ENCODE data around the gene B3GNT9.

Gene B3GNT9

DNA sequence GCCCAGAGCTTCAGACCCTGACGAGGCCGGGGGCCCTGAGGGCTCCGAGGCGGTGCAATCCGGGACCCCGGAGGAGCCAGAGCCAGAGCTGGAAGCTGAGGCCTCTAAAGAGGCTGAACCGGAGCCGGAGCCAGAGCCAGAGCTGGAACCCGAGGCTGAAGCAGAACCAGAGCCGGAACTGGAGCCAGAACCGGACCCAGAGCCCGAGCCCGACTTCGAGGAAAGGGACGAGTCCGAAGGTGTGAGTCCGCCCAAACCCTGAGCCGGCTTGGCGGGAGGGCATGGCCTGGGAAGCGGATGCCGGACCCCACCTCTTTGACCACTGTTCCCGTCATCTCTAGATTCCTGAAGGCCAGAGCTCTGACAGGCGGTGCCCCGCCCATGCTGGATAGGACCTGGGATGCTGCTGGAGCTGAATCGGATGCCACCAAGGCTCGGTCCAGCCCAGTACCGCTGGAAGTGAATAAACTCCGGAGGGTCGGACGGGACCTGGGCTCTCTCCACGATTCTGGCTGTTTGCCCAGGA, 24.0 kb upstream of the B3GNT9 start:
- no peak for DNase-seq
- Histone ChIP-seq H3K36me3 (ENCODE audit: control insufficient read depth in 4 of 4, insufficient read depth in 4 of 4, low read length in 3 of 4) (peaks cover 0 to 2% (median 0%) of the 10 kb centered on the region in 4 experiments), H3K4me1 (ENCODE audit: control extremely low read depth in 1 of 4, control insufficient read depth in 4 of 4, insufficient read depth in 4 of 4, low read length in 3 of 4) (peaks cover 0 to 42% (median 35%) of the 10 kb centered on the region in 4 experiments), H3K9me3 (ENCODE audit: control extremely low read depth in 1 of 5, control insufficient read depth in 4 of 5, insufficient read depth in 2 of 5, low read depth in 1 of 5, low read length in 4 of 5) (no peaks in the 10 kb centered on the region), H3K4me3 (ENCODE audit: control insufficient read depth in 1 of 7, extremely low read depth in 1 of 7, insufficient read depth in 4 of 7, low read depth in 2 of 7, low read length in 6 of 7) (peak overlapping the region in 4 of 7 experiments; percentile 2 to 70 (median 60)), H3K27me3 (replicated peaks in 2 of 5; ENCODE audit: control insufficient read depth in 4 of 5, insufficient read depth in 5 of 5, low read length in 4 of 5) (peaks cover 4 to 82% (median 47%) of the 10 kb centered on the region in 5 experiments), H3K27ac (ENCODE audit: insufficient read depth in 1 of 2, low read depth in 1 of 2, low read length in 2 of 2, poor library complexity in 1 of 2, severe bottlenecking in 2 of 2) (no peak overlapping the region)
- POLR2A ChIA-PET, result no interaction called here
- WGBS (ENCODE audit: insufficient coverage), result 31% methylated on average over 31 of the region's 31 CpGs
- CTCF ChIA-PET, result interaction anchor here (0.7 to 4.6 kb wide), 10 partner anchors 8 to 231 kb away, joined by 3 to 34 read pairs (median 4); partner anchors contain the start of genes B3GNT9, E2F4 and EXOC3L1

GRCh38 chr16:67173808-67174705, 23.3 kb upstream of the B3GNT9 start:
- H3K36me3 ChIP-seq (ENCODE audit: control insufficient read depth in 4 of 4, insufficient read depth in 4 of 4, low read length in 3 of 4), result peaks cover 0 to 2% (median 0%) of the 10 kb centered on the region in 4 experiments
- WGBS (ENCODE audit: insufficient coverage), result under 1% methylated on average over 53 of the region's 71 CpGs
- H3K27me3 ChIP-seq (replicated peaks in 2 of 5; ENCODE audit: control insufficient read depth in 4 of 5, insufficient read depth in 5 of 5, low read length in 4 of 5), result peaks cover 4 to 86% (median 52%) of the 10 kb centered on the region in 5 experiments
- CTCF ChIA-PET, result interaction anchor here (0.7 to 4.6 kb wide), 15 partner anchors 9 to 231 kb away, joined by 3 to 34 read pairs (median 5); partner anchors contain the start of genes B3GNT9, EXOC3L1, FBXL8 and TRADD
- no peaks in the 10 kb centered on the region for H3K9me3 ChIP-seq (ENCODE audit: control extremely low read depth in 1 of 5, control insufficient read depth in 4 of 5, insufficient read depth in 2 of 5, low read depth in 1 of 5, low read length in 4 of 5)
- H3K4me1 ChIP-seq (ENCODE audit: control extremely low read depth in 1 of 4, control insufficient read depth in 4 of 4, insufficient read depth in 4 of 4, low read length in 3 of 4), result peaks cover 0 to 49% (median 41%) of the 10 kb centered on the region in 4 experiments
- H3K4me3 ChIP-seq (ENCODE audit: control insufficient read depth in 1 of 7, extremely low read depth in 1 of 7, insufficient read depth in 4 of 7, low read depth in 2 of 7, low read length in 6 of 7), result peak overlapping the region; percentile 2 to 70 (median 37)
- POLR2A ChIA-PET, result no interaction called here
- H3K27ac ChIP-seq (ENCODE audit: insufficient read depth in 1 of 2, low read depth in 1 of 2, low read length in 2 of 2, poor library complexity in 1 of 2, severe bottlenecking in 2 of 2), result no peak overlapping the region
- DNase-seq, result peak; percentile 80 to 91 (median 88)

DNA sequence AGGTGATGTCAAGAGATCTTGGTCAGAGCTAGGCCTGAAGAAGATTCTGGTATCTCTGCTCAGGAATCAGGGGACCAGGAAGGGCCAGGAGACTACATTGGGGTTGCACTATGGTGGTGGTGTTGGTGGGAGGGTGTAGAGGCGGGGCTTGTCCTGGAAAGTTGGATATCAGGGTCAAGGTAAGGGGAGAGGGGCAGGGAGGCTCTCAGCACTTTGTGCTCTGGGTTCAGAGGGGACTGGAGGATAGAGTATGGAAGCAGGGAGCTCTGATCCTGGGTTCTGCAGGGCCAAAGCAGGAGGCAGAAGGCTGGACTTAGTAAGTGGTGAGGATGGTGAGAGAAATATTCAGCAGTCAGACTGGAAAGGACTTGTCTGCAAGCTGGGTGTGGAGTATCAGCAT, 22.5 kb upstream of the B3GNT9 start:
- peak overlapping the region in 2 of 7 experiments; percentile 54 to 70 for H3K4me3 ChIP-seq (ENCODE audit: control insufficient read depth in 1 of 7, extremely low read depth in 1 of 7, insufficient read depth in 4 of 7, low read depth in 2 of 7, low read length in 6 of 7)
- 100% methylated on average over 1 of the region's 1 CpG for WGBS (ENCODE audit: insufficient coverage)
- peaks cover 0 to 2% (median 0%) of the 10 kb centered on the region in 4 experiments for H3K36me3 ChIP-seq (ENCODE audit: control insufficient read depth in 4 of 4, insufficient read depth in 4 of 4, low read length in 3 of 4)
- no peak overlapping the region for H3K27ac ChIP-seq (ENCODE audit: insufficient read depth in 1 of 2, low read depth in 1 of 2, low read length in 2 of 2, poor library complexity in 1 of 2, severe bottlenecking in 2 of 2)
- CTCF ChIA-PET, result interaction anchor here (0.7 to 3.7 kb wide), 11 partner anchors 10 to 230 kb away, joined by 3 to 21 read pairs (median 5); partner anchors contain the start of genes EXOC3L1, FBXL8 and TRADD
- peaks cover 0 to 47% (median 40%) of the 10 kb centered on the region in 4 experiments for H3K4me1 ChIP-seq (ENCODE audit: control extremely low read depth in 1 of 4, control insufficient read depth in 4 of 4, insufficient read depth in 4 of 4, low read length in 3 of 4)
- H3K9me3 ChIP-seq (ENCODE audit: control extremely low read depth in 1 of 5, control insufficient read depth in 4 of 5, insufficient read depth in 2 of 5, low read depth in 1 of 5, low read length in 4 of 5), result no peaks in the 10 kb centered on the region
- POLR2A ChIA-PET, result no interaction called here
- H3K27me3 ChIP-seq (replicated peaks in 2 of 5; ENCODE audit: control insufficient read depth in 4 of 5, insufficient read depth in 5 of 5, low read length in 4 of 5), result peaks cover 4 to 93% (median 53%) of the 10 kb centered on the region in 5 experiments
- DNase-seq, result no peak

- 64% methylated on average over 9 of the region's 14 CpGs for WGBS (ENCODE audit: insufficient coverage)
- peaks cover 4 to 93% (median 48%) of the 10 kb centered on the region in 5 experiments for H3K27me3 ChIP-seq (replicated peaks in 2 of 5; ENCODE audit: control insufficient read depth in 4 of 5, insufficient read depth in 5 of 5, low read length in 4 of 5)
- no peaks in the 10 kb centered on the region for H3K36me3 ChIP-seq (ENCODE audit: control insufficient read depth in 4 of 4, insufficient read depth in 4 of 4, low read length in 3 of 4)
- peak overlapping the region in 4 of 7 experiments; percentile 8 to 66 (median 48) for H3K4me3 ChIP-seq (ENCODE audit: control insufficient read depth in 1 of 7, extremely low read depth in 1 of 7, insufficient read depth in 4 of 7, low read depth in 2 of 7, low read length in 6 of 7)
- peak overlapping the region in 1 of 2 experiments; percentile 9 for H3K27ac ChIP-seq (ENCODE audit: insufficient read depth in 1 of 2, low read depth in 1 of 2, low read length in 2 of 2, poor library complexity in 1 of 2, severe bottlenecking in 2 of 2)
- DNase-seq, result no peak
- ChIA-PET POLR2A (no interaction called here), CTCF (interaction anchor here (1.0 to 2.9 kb wide), 5 partner anchors 10 to 143 kb away, joined by 3 to 15 read pairs (median 3); partner anchors contain the start of gene FBXL8)
- H3K9me3 ChIP-seq (ENCODE audit: control extremely low read depth in 1 of 5, control insufficient read depth in 4 of 5, insufficient read depth in 2 of 5, low read depth in 1 of 5, low read length in 4 of 5), result no peaks in the 10 kb centered on the region
- peaks cover 0 to 44% (median 35%) of the 10 kb centered on the region in 4 experiments for H3K4me1 ChIP-seq (ENCODE audit: control extremely low read depth in 1 of 4, control insufficient read depth in 4 of 4, insufficient read depth in 4 of 4, low read length in 3 of 4)
These were observed 20.3 kb upstream of the B3GNT9 start for GRCh38 chr16:67170949-67171649.

GRCh38 chr16:67170168-67170948, 19.6 kb upstream of the B3GNT9 start, which contains the start of gene NOL3:
Gene NOL3 (plus strand): TSS chr16:67170538.
- CTCF ChIA-PET, result interaction anchor here (1.0 to 2.9 kb wide), 7 partner anchors 9 to 223 kb away, joined by 3 to 15 read pairs (median 4); partner anchors contain the start of gene FBXL8
- DNase-seq, result peak in 1 of 3 donors; percentile 54
- Histone ChIP-seq H3K4me1 (ENCODE audit: control extremely low read depth in 1 of 4, control insufficient read depth in 4 of 4, insufficient read depth in 4 of 4, low read length in 3 of 4) (peaks cover 0 to 51% (median 38%) of the 10 kb centered on the region in 4 experiments), H3K27ac (ENCODE audit: insufficient read depth in 1 of 2, low read depth in 1 of 2, low read length in 2 of 2, poor library complexity in 1 of 2, severe bottlenecking in 2 of 2) (peak within 1 kb of the TSS in 1 of 2 experiments; percentile 65), H3K36me3 (ENCODE audit: control insufficient read depth in 4 of 4, insufficient read depth in 4 of 4, low read length in 3 of 4) (no peaks in the 10 kb centered on the region), H3K9me3 (ENCODE audit: control extremely low read depth in 1 of 5, control insufficient read depth in 4 of 5, insufficient read depth in 2 of 5, low read depth in 1 of 5, low read length in 4 of 5) (no peaks in the 10 kb centered on the region), H3K4me3 (ENCODE audit: control insufficient read depth in 1 of 7, extremely low read depth in 1 of 7, insufficient read depth in 4 of 7, low read depth in 2 of 7, low read length in 6 of 7) (peak within 1 kb of the TSS in 6 of 7 experiments; percentile 16 to 70 (median 44)), H3K27me3 (replicated peaks in 2 of 5; ENCODE audit: control insufficient read depth in 4 of 5, insufficient read depth in 5 of 5, low read length in 4 of 5) (peaks cover 4 to 93% (median 46%) of the 10 kb centered on the region in 5 experiments)
- WGBS (ENCODE audit: insufficient coverage), result 0% methylated on average over 26 of the region's 50 CpGs
- POLR2A ChIA-PET, result no interaction called here

Measured in common myeloid progenitor, CD34-positive (primary cell).